NOMO-1 (cell line): ENCODE results near the gene RHOBTB1.
A peak's percentile ranks its signal among the peaks of the same experiment; 100 is the strongest.

Source experiments
- DNase-seq, 2 experiments: peaks; one replicate each; lab custom pipeline; 2025; ENCODE audit not compliant: unreplicated experiment in 2 of 2; lab: John Stamatoyannopoulos, UW

The RHOBTB1 gene

GRCh38 chr10:60825520-60825919 is 118.5 kb downstream of the RHOBTB1 start:
- DNase-seq: no peak

- no peak for DNase-seq
Observed at GRCh38 chr10:60823324-60823723, 120.7 kb downstream of the RHOBTB1 start.

GRCh38 chr10:60822809-60823208 is 121.2 kb downstream of the RHOBTB1 start:
- no peak for DNase-seq

- DNase-seq: no peak
Observed at GRCh38 chr10:60821656-60822055, 122.3 kb downstream of the RHOBTB1 start.

- DNase-seq: peak; percentile 4 to 21
Observed at GRCh38 chr10:60820093-60820754, 123.8 kb downstream of the RHOBTB1 start.
